Frontal cortex (tissue), 4 donors: ENCODE measurements around the gene FANCB. TPM values are rescaled to one million over a fixed set of nuclear protein-coding genes. Genes with fewer than 3 reads are reported as not detected.

ENCODE experiments used
- DNase-seq, 2 donors: peaks; one replicate each; pipeline ENCODE4 v3.0.0; 2012; ENCODE audit warnings: low spot score in 2 of 2
- FAIRE-seq: peaks from 2 replicates; lab custom pipeline; 2012; peaks lifted over from hg19 to GRCh38; lab: Jason Lieb, UNC
- total RNA-seq: library from RNA; depleted of rRNA; stranded (reverse); fragments of >200 nt; gene quantifications from one replicate; pipeline ENCODE4 v1.2.3, GENCODE V29; 2014
- donor health status: control.
- donor health status: control.
- donor health status: control.

Gene FANCB
- total RNA-seq, 1 donor from 2014 or later: 17.5 TPM

- DNase-seq (no peak), FAIRE-seq (no peak)
Measured at GRCh38 chrX:14851526-14851925, 21.3 kb downstream of the FANCB start.

GRCh38 chrX:14843666-14844065 lies 29.2 kb downstream of the FANCB start:
- no peak for FAIRE-seq
- DNase-seq: no peak

GRCh38 chrX:14837155-14837554 lies 35.7 kb downstream of the FANCB start:
- FAIRE-seq (no peak), DNase-seq (no peak)

GRCh38 chrX:14832586-14832985 lies 40.3 kb downstream of the FANCB start:
- DNase-seq (no peak), FAIRE-seq (no peak)

DNA sequence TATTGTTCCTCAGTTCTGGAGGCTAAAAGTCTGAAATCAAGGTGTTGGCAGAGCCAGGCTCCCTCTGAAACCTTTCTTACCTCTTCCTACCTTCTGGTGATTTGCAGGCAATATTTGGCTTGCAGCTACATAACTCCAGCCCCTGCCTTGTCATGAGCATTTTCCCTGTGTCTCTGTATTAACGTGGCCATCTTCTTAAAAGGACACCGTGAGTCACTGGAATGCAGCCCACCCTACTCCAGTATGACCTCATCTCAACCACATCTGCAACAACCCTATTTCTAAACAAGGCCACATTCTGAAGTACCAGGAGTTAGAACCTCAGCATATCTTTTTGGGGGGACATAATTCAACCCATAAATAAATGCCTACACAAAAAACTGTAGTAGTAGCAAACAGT lies 40.7 kb downstream of the FANCB start:
- FAIRE-seq (no peak), DNase-seq (no peak)

DNA sequence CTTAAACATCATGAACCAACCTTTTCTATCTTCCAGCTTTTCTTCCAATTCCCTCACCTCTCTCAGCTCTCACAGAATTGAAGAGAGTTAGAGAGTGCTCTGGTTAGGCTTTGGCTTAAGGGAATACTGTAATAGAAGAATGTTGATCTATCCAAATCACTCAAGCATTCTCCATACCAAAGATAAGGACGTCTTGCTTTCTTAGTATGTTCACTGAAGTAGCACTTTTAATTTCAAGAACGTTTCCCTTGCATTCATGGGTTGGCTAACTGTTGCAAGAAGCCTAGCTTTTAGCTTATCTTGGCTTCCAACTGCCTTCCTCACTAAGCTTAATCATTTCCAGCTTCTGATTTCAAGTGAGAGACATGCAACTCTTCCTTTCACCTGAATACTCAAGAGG lies 43.2 kb downstream of the FANCB start:
- no peak for FAIRE-seq
- no peak for DNase-seq

GRCh38 chrX:14826319-14826718 lies 46.5 kb downstream of the FANCB start:
- no peak for DNase-seq
- no peak for FAIRE-seq

DNA sequence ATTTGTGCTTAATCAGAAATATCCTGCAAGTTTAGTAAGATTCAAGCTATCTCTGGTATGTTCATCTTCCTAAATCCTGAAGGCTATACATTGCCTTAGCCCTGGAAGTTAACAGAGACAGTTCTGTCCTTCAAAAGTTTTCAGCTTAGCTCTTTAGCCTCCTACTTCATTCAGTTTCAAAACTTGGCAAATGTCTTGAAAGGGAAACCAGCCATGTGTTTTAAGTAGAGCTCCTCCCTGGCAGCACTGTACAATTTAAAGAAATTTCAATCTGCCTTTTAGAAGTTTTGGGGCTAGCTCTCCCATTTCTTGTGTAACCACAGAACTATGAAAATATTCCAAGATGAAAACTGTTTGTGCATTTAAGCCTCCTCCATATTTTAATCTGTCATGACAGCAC lies 47.0 kb downstream of the FANCB start:
- no peak for DNase-seq
- no peak for FAIRE-seq

GRCh38 chrX:14819769-14820168 lies 53.1 kb downstream of the FANCB start:
- FAIRE-seq (no peak), DNase-seq (no peak)

DNA sequence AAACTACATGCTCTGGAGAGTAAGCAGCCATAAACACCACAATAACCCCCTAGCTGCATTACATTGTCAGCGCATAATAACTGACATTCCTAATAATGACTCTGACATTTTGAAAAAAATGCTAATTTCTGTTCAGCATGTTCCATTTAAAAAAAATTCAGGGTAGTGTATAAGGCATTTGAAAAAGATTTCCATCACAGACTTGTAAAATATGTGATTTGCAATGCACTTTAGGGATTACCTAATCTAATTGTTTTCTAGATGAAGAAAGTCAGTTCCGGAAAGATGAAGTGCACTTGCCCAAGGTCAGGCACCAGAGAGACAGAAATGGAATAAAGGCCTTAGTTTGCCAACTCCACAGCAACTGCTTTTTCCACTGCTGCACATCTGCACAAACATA lies 55.3 kb downstream of the FANCB start:
- FAIRE-seq (no peak), DNase-seq (no peak)

DNA sequence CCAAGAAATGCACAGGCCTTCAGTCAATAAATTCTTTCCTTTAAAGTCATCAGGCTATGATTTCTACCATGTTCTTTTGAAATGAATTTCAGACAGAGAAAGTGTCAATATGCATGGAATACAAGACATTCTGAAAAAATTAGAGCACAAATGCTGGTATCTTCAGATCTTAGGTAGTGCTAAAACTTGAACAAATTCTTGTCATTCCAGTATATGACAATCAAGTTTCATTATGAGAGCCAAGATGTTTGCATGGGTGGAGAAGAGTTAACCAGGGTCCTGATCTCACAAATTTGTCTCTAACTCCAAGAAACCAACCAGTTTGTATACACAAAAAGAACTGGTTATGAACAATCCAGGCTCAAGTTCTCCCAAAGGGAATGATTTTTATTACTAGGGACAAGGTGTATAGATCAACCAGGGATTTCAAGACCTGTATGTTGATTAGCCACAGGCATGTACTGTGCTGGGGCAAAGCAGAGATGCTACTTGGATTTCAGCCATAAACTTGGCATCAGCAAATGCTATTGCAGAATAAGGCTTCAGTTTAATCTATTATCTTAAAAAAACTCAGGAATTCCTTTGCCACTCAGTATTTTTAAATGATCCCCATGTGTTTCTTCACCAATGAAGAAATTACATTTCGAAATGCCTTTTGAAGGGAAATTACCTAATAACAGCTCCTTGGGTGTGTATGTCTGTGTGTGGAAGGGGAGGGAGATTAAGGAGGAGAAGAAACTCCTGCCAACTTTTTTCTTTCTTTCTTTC lies 69.7 kb downstream of the FANCB start:
- no peak for FAIRE-seq

DNA sequence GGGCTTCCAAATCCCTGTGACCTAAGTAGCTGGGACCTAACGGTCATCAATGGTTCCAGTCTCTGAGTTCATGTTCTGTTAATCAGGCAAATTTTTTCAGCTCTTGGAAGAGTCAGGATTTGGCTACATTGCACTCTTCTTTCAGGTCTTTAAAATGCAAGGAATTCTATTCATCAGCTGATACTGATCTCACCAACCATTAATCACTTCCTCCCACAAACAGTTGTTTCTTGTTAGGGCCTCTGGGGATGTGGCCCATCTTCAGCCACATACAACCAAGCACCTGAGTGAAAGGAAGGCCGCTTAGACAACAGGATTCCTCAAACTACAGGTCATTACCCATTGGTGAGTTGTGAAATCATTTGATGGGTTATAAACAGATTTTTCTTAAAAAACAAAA lies 71.7 kb downstream of the FANCB start:
- FAIRE-seq (no peak), DNase-seq (no peak)

More for the DNA sequence above, 69.7 kb downstream of the FANCB start:
- DNase-seq: no peak

DNA sequence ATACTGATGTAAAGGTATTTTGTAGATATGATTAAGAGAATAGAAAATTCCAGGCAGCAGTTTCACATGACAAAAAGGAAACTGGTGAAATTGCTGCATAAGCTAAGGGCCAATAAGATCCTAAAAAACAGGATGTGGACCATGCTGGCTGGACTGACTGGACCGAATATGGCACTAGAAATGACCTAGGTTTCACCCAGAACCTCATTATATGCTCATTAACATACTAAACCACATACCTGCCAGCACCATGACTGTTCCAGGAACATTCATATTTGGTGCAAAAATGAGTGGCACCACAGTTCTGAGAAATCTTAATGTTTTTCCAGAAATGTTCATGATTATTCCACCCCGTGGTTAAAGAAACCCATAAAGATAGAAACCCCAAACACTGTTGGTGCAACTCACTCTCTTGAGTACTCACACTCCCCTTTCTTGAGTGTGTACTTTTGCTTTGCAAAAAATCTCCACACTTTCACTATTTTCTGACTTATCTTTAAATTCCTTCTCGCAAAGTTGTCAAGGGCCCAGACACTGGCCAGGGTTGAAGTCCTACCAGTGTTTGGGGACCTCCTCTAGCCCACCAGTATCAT lies 74.0 kb downstream of the FANCB start:
- DNase-seq (no peak), FAIRE-seq (no peak)

Other genes starting within 250 kb of the FANCB start
- 11.8 TPM for gene MOSPD2, start 352 bp upstream of the FANCB start, total RNA-seq